Measurements from ENCODE around the gene PDE5A. TPM values are rescaled to one million over a fixed set of nuclear protein-coding genes. Genes with fewer than 3 reads are reported as not detected.

PDE5A gene
- total RNA-seq, 1 donor from 2014 or later = 0.91 TPM

DNA sequence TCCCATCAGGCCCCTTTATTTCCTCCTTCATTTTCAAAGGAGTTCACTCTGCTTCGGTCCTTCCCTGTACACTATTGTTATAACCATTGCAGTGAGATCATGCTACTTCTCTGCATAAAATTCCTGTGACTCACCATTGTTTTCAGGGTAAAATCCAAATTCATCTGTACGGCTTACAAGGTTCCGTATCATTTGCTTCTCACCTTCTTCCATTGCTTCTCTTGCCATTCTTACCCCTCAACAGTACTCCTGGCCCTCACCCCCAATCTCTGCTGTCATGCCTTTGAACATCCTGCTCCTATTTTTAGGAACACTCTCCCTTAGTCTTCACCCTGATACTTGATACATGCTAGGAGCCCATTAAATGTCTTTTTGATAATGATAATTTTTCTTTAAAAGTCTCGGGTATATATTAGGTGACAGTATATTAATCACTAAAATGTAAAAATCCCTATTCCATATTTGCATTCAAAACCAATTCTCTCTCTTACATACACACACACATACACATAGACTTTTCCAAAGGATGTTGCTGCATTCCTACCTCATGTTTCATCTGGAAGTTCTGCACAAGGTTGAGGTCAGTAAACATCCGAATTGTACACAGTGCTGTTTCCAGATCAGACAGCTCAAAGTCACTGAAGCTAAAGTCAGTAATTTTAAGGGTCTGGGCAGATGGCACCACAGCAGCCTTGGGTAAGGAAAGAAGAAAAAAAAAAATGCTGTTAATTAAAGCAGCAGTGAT, 103.4 kb downstream of the PDE5A start:
- DNase-seq (ENCODE audit: low read depth) = peak; percentile 46

DNA sequence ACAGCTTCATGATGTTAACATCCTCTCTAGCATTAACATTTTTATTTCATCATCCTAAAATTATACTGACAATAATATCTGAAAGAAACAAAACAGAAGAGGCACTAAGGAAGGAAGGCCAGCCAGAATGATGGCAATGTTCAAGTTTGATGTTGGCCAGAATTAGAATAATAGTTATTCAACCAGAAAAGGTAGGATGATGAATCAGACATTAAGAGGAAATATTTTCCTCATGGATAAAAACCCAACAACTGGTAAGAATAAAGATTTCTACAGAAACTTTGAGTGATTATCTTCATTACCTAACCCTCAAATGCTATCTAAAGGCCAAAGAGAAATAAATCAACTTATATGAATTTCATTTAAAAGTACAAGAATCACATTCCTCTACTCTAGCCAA, 105.2 kb downstream of the PDE5A start:
- no peak for DNase-seq (ENCODE audit: low read depth)

GRCh38 chr4:119521268-119521667, 107.3 kb downstream of the PDE5A start:
- no peak for DNase-seq (ENCODE audit: low read depth)

DNA sequence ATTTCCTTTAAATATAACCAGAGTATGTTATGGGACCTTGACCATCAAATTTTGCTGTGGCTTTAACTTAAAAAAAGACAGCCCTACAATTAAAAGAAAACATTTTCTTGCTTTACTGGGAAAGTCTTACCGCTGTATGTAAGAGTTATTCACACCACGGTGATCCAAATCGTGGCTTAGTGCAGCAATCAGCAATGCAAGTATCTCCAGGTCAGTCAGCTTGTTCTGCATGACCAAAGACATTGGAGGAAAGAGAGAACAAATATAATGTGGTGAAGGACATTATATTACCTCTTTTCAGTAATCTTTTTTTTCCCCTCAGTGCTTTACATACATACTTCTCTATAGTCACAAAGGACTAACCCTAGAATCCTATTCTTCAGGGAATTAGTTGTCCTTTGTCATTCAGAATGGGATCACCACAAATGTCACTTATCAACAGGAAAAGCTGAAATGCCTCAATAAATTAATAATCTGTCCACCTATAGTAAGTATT, 109.6 kb downstream of the PDE5A start:
- no peak for DNase-seq (ENCODE audit: low read depth)

GRCh38 chr4:119518230-119518892, 110.2 kb downstream of the PDE5A start:
- no peak for DNase-seq (ENCODE audit: low read depth)

DNA sequence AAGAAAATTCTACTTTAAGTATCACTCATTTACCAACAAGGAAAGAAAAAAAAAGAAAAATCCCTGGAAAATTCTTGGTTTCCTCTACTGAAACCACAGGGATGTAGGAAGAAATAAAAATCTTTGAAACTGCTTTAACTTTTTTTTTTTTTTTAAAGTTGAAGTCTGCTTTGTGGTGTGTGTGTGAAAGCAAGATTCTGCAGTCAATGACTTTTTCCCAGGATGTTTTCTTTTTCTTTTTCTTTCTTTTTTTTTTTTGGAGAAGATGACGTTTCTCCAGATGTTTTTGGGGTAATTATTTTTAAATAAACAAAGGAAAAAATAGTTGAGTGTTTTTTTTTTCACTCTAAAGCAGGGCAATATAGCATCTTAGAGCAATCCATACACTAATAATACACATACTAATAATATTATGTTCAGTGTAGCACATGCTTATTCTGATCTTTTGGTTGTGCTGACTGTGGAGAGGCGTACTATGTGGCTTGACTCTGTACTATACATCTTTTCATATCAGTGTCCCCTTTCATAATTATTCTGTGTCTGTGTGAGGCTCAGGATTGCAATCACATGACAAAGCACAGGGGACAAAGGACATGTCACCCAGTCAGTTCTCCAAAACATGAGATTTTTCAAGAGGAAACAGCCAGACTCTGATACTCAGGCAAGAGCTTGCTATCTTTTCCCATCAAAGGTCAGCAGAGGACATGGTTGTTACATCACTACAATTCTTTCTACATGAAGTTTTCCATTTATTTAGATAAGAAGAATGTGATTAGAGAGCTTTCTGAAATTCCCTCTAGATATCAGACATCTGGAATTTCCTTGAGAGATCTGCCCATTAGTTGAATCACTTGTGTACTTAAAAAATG, 111.0 kb downstream of the PDE5A start:
- no peak for DNase-seq (ENCODE audit: low read depth)

GRCh38 chr4:119512398-119512797, 116.2 kb downstream of the PDE5A start:
- DNase-seq (ENCODE audit: low read depth) = no peak

- peak; percentile 34 for DNase-seq (ENCODE audit: low read depth)
These were observed 118.0 kb downstream of the PDE5A start for GRCh38 chr4:119510395-119511149.

- no peak for DNase-seq (ENCODE audit: low read depth)
These were observed 120.3 kb downstream of the PDE5A start for GRCh38 chr4:119508281-119508680.

DNA sequence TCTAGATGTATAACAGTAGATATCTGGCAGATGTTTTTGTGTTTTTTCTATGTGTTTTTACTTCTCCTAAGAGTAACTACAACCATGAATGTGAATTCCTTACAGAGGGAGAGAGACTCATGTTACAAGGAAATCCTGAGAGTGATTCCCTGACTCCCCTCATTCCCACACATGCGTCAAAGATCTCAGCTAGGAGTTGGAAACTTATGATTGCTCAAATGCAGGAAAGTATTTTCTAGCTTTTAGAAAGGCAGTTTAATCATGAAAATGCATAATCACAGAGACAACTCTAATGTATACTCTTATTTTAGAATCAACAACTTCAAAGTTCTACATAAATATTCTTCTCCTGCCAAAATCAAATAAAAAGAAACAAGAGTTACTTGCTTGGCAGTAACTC, 121.8 kb downstream of the PDE5A start:
- no peak for DNase-seq (ENCODE audit: low read depth)

- DNase-seq (ENCODE audit: low read depth) = no peak
These were observed 124.0 kb downstream of the PDE5A start for GRCh38 chr4:119504616-119505015.

DNA sequence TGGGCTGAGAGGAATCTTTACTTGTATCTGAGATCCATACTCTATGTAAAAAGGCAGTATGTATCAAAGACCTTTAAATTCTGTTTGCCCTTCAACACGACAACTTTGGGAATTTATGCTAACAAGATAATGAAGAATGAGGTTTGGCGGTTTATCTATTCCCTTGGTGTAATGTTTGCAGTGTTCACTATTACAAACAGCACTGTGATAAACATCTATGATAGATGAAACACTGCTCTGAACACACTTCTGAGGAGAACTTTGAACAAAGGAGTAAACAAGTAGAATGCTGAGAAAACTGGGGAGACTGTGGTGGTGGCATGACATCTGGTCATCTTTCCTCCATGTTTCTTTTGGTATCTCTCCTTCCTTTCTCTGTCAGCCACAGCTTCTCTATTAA, 126.9 kb downstream of the PDE5A start:
- DNase-seq (ENCODE audit: low read depth) = no peak

DNA sequence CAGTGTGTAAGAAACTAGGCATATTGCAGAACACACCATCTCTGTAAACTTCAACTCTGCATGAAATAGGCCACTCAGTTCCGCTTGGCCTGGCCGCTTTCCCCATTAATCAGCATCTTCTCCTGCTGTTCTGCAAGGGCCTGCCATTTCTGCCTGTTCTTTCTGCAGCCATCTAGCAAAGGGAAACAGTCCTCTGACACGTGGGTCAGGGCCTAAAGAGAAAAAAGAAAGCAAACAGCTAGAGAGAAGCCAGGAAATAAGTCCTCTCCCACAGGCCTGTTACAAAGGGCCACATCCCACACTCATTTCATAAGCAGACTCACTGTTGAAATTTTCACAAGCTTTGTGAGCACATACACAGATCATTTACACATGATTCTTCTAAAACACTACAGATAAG, 130.1 kb downstream of the PDE5A start:
- no peak for DNase-seq (ENCODE audit: low read depth)

DNA sequence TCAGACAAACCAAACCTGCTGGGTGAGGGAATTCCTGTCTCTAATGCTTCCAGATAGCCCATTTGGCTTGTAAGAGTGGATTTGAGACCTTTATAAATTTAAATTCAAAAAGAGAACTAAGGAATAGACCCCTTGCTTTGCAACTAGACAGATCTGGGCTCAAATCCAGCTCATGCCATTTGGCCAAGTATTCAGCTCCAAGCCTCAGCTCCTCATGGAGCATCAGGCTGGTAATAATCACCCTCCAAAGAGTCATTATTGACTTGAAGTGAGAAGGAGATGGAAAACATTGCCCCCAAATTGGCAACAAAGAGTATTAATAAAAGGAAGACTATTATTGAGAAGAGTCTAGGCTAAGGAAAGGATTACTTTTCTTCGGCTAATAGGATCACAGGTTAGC, 134.7 kb downstream of the PDE5A start:
- DNase-seq (ENCODE audit: low read depth) = no peak

- peak; percentile 30 for DNase-seq (ENCODE audit: low read depth)
These were observed 135.2 kb downstream of the PDE5A start for GRCh38 chr4:119493419-119493818.

DNA sequence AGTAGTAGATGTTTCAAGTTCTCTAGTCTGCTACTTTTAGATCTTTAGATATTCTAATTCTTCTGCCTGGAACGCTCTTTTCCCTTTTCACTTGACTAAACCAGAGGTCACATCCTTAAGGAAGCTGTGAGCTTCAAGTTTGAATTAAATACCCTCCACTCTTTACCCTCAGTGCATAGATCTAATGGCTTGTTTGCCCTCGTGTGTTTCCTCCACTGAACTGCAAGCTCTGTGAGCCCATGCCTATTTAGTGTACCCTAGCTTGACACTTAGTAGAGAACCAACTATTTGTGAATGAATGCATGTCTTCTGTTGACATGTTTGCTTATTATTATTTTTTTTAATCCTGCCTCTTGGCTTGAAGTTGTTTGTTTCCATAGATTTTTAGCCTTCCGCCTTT, 138.3 kb downstream of the PDE5A start:
- DNase-seq (ENCODE audit: low read depth) = peak; percentile 30

DNA sequence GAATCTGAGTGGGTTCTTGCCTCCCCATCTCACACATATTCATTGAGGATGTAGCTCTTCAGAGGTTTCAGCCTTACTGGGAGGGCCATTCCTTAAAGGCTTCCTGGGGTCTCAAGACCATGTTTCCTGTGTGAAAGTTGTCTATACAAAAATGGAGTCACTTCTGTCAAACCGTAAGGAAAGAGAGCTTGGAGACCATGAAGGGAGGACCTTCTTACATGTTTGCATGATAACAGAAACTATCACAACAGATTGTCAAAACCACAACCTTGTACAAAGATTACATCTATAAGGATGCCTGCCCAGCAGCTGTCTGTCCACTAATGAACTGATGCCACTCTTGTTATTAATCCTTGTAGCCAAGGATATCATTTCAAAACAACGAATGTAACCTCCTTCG, 139.3 kb downstream of the PDE5A start:
- peak; percentile 8 for DNase-seq (ENCODE audit: low read depth)

- DNase-seq (ENCODE audit: low read depth) = no peak
These were observed 148.3 kb downstream of the PDE5A start for GRCh38 chr4:119480331-119480730.

DNA sequence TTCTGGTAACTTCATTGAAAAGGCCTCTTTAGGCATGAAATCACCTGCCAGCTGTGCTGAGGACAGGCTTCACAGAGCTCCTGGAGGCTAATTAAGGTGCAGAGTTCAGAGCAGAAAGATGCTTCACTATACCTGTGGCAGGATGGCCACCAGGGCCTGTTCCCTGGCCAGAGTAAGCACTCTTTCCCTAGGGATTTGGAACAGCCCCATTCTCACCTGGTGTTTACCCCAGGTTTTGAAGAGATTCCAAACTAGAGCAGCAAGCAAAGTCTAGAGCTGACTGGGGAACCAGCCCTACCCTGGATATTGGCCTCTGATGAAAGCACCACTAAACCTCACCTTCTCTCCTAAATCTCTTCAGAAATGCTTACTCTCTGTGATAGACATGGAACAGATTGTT, 148.8 kb downstream of the PDE5A start:
- DNase-seq (ENCODE audit: low read depth) = no peak

- no peak for DNase-seq (ENCODE audit: low read depth)
These were observed 149.3 kb downstream of the PDE5A start for GRCh38 chr4:119479180-119479808.

All from myocyte (in vitro differentiated cells).